Esophagus (tissue), 2 donors: ENCODE measurements around the gene EGR2. TPM values are rescaled to one million over a fixed set of nuclear protein-coding genes. Genes with fewer than 3 reads are reported as not detected.

Experiments used
- H3K27ac ChIP-seq, 2 donors: one replicate each; pipeline ENCODE4 v1.5.1; 2013; ENCODE audit warnings: low read depth in 2 of 2, mild to moderate bottlenecking in 2 of 2, inconsistent platforms in 1 of 2, low read length in 1 of 2, moderate library complexity in 1 of 2
- H3K27me3 ChIP-seq, 2 donors: one replicate each; pipeline ENCODE4 v1.6.1; 2013; ENCODE audit warnings: low read length in 2 of 2, control low read depth in 1 of 2, mild to moderate bottlenecking in 1 of 2; ENCODE audit not compliant: insufficient read depth in 2 of 2, control insufficient read depth in 1 of 2
- H3K36me3 ChIP-seq, 2 donors: one replicate each; pipeline ENCODE4 v1.6.1; 2013; ENCODE audit warnings: low read length in 1 of 2; ENCODE audit not compliant: control insufficient read depth in 2 of 2, insufficient read depth in 2 of 2
- H3K4me1 ChIP-seq, 2 donors: one replicate each; pipeline ENCODE4 v1.6.1; 2013; ENCODE audit warnings: low read length in 1 of 2; ENCODE audit not compliant: control insufficient read depth in 2 of 2, insufficient read depth in 2 of 2
- H3K4me3 ChIP-seq, 2 donors: one replicate each; pipeline ENCODE4 v1.5.1; 2013; ENCODE audit warnings: low read length in 2 of 2, mild to moderate bottlenecking in 2 of 2, low read depth in 1 of 2, moderate library complexity in 1 of 2
- H3K9me3 ChIP-seq, 2 donors: one replicate each; pipeline ENCODE4 v1.6.1; 2013; ENCODE audit warnings: mild to moderate bottlenecking in 2 of 2, low read depth in 1 of 2, low read length in 1 of 2, moderate library complexity in 1 of 2; ENCODE audit not compliant: control insufficient read depth in 2 of 2, insufficient read depth in 1 of 2
- WGBS, 2 donors: extraction: QIAGEN DNeasy Blood & Tissue Kit; methylation state at CpG; one replicate each; pipeline ENCODE4 v1.1.7; 2013; 5-methylcytosine and 5-hydroxymethylcytosine counted together
- polyA plus RNA-seq, 2 donors: library from polyadenylated mRNA; stranded (reverse); fragments of 200-250 nt; gene quantifications; one replicate each; pipeline ENCODE4 v1.2.3, GENCODE V29; 2013
- donor health status: healthy with polysubstance abuse.
- donor health status: Bipolar disorder and iron deficiency.

EGR2 gene
- polyA plus RNA-seq, 2 donors: 0.47 to 0.49 TPM

DNA sequence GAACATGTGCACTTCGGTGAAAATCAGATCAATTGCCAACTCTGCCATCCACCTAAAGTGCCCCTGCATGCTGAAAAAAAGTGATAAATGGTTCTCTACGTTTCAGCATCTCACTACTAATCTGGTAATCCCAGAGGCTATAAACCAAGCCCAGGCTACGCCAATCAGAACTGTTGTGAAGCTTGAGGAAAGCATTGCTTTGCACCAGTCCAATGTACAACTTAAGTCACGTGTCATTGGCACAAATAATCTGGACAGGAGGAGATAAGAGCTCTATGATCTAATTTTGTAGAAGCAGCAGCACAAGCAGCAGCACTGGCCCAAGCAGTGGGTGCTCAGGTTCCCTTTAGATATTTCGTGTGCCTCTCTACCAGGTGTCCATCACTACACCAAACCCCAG lies 4.4 kb upstream of the EGR2 start:
- H3K4me1 ChIP-seq: peaks cover 0 to 10% of the 10 kb centered on the region in 2 donors
- H3K27ac ChIP-seq: no peak overlapping the region
- H3K9me3 ChIP-seq: no peaks in the 10 kb centered on the region
- H3K36me3 ChIP-seq: no peaks in the 10 kb centered on the region
- H3K27me3 ChIP-seq: no peaks in the 10 kb centered on the region
- H3K4me3 ChIP-seq: no peak overlapping the region
- 65 to 74% methylated on average over 5 of the region's 5 CpGs for WGBS, 2 donors

DNA sequence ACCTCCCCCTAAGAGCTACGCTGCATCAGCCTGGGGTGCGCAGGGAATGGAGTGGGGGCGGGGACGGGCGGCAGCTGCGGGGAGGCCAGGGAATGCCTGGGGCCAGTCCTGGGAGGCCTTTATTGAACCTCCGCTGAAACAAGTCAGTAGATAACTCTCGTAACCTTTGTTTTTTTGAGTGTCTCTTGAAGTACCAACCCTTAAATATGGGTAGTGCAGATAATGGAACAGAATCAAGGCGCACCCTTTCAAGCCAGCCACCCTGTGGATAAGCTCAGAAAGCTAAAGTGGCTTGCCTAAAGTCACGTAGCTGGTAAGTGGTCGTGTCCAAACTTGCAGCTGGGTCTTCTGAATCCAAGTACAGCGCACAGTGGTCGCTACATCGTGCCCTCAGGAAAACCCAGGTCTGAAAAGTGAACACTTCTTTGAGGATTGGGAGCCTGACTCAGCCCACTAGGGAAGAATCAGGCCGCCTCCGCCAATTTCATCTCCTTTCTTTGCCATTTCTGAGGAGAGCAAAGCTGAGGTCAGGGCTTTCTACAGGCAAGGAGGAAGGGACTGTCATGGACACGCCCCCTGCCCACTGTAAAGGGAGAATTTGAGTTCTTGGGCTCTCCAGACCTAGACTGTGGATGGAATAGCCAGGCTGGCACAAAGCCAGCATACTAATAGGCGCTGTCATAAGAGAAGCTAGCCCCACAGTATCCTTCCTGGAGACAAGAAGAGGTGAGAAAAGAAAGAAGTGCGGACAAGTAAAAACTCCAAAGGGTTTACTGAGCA lies 3.2 kb upstream of the EGR2 start:
- peaks cover 0 to 4% of the 10 kb centered on the region in 2 donors for H3K27me3 ChIP-seq
- 38 to 40% methylated on average over 19 of the region's 19 CpGs for WGBS, 2 donors
- peak overlapping the region in 1 of 2 donors; percentile 90 for H3K4me3 ChIP-seq
- no peaks in the 10 kb centered on the region for H3K9me3 ChIP-seq
- peaks cover 0 to 11% of the 10 kb centered on the region in 2 donors for H3K4me1 ChIP-seq
- H3K36me3 ChIP-seq: no peaks in the 10 kb centered on the region
- no peak overlapping the region for H3K27ac ChIP-seq

DNA sequence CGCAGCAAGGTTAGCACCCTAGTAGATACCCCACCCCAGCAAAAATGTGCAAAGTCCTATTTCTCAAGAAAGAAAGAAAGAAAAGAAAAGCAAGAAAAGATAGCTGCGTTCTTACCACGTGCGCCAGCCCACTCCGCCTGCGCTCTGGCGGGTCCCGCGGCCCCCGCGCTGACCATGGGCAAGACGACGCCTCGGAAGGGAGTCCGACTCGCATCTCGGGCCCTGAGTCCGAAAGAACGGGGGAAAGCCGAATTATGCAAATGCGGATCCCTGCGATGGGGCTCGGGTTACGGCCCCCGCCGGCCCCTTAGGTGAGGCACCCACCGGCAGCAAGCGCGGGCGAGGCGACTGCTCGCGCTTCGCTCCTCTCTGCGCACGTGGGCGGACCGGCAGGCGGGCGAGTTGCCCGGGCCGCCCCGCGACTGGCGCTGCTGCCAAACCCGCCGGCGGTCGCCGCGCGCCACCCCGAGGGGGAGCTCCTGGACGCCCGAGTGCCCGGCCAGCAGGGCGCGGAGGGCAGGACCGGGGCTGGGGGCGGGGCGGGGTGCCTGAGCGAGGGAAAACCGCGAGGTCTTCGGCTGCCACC lies 2.4 kb upstream of the EGR2 start:
- Histone ChIP-seq H3K4me3 (peak overlapping the region; percentile 26 to 90), H3K36me3 (no peaks in the 10 kb centered on the region), H3K4me1 (peaks cover 0 to 11% of the 10 kb centered on the region in 2 donors), H3K27me3 (peaks cover 0 to 5% of the 10 kb centered on the region in 2 donors), H3K9me3 (peaks cover 0 to 2% of the 10 kb centered on the region in 2 donors), H3K27ac (no peak overlapping the region)
- 3 to 5% methylated on average over 65 of the region's 65 CpGs for WGBS, 2 donors

DNA sequence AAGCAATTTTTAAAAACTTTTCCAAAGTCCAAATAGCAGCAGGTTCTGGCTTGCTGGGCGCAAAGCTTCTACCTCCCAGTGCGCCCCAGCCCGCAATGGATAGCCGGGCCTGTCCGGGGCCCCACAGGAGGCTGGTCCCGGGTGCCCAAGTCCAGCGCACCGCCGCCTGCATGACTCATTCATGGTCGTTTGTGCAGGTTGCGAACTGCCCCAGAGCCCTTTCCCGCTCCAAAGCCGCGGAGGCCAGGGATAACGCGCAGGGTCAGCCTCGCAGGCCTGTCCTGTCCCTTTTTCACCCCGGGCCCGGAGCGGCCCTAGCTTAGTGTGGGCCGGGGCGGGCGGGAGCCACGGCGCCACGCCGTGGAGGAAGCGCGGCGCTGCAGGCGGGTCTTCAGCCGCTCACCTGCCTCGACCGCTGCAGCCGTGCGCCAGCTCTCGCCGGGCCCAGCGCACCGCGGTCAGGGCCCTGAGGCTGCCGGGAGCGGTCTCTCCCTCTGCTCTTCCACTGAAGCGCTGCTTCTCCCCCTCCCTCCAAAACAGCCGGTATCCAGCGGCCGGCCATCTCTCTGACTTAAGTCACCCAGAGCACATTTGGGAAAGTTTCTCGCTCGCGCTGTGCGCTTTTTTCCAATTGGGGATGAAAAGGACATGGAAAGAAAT lies 1.7 kb upstream of the EGR2 start:
- no peaks in the 10 kb centered on the region for H3K36me3 ChIP-seq
- peaks cover 0 to 2% of the 10 kb centered on the region in 2 donors for H3K9me3 ChIP-seq
- peaks cover 0 to 5% of the 10 kb centered on the region in 2 donors for H3K27me3 ChIP-seq
- peaks cover 2 to 11% of the 10 kb centered on the region in 2 donors for H3K4me1 ChIP-seq
- H3K27ac ChIP-seq: no peak overlapping the region
- H3K4me3 ChIP-seq: peak overlapping the region; percentile 89 to 90
- 1 to 2% methylated on average over 36 to 51 of the region's 51 CpGs for WGBS, 2 donors

DNA sequence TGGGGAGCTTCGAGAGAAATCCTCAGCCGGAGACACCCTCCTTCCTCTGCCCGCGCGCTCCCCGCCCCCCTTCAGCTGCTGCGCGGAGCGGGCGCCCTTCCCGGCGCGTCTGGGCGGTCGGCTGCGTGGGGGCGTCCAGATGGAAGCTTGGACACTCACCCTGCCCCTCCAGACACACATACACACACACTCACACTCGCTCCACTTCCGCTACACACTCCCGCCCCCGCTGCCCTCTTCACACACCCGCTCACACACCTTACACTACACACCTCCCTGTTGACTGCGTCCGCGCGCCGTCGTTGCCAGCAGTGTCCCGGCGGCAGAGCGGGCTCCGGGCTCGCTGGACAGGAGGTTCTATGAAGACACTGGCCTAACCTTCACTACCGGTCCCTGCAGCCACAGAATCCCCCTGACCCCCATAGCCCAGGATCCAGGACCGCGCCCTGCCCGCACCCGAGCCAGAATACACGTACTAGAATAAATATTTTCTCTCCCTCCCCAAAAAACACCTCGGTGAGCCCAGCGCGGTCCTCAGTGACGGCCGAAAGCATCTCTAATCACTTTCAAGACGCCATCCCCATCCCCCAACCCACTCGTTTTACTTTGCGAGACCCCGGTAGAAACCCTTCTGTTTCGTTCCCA lies 1.1 kb upstream of the EGR2 start:
- WGBS, 2 donors: 0% methylated on average over 42 to 49 of the region's 49 CpGs
- H3K27ac ChIP-seq: peak overlapping the region; percentile 89
- peaks cover 0 to 2% of the 10 kb centered on the region in 2 donors for H3K9me3 ChIP-seq
- peak overlapping the region; percentile 89 to 90 for H3K4me3 ChIP-seq
- peaks cover 0 to 5% of the 10 kb centered on the region in 2 donors for H3K27me3 ChIP-seq
- peaks cover 2 to 11% of the 10 kb centered on the region in 2 donors for H3K4me1 ChIP-seq
- no peaks in the 10 kb centered on the region for H3K36me3 ChIP-seq

DNA sequence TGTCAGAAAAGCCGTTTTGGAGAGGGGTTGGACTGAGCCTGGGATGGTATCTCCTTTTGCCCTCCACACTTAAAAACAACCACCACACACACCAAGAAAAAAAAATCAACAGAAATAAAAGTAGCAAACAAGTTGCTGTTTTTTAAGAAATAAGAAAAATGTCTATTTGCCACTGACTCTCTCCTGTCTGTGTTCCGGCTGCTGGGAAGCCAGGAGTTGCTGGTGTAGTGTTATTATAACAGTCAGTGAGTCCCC lies 163 bp downstream of the EGR2 start:
- 0 to 2% methylated on average over 2 of the region's 2 CpGs for WGBS, 2 donors
- Histone ChIP-seq H3K9me3 (peaks cover 0 to 2% of the 10 kb centered on the region in 2 donors), H3K4me3 (peak overlapping the region; percentile 89 to 90), H3K27ac (no peak overlapping the region), H3K27me3 (peaks cover 0 to 5% of the 10 kb centered on the region in 2 donors), H3K36me3 (peaks cover 0 to 3% of the 10 kb centered on the region in 2 donors), H3K4me1 (peaks cover 2 to 11% of the 10 kb centered on the region in 2 donors)

DNA sequence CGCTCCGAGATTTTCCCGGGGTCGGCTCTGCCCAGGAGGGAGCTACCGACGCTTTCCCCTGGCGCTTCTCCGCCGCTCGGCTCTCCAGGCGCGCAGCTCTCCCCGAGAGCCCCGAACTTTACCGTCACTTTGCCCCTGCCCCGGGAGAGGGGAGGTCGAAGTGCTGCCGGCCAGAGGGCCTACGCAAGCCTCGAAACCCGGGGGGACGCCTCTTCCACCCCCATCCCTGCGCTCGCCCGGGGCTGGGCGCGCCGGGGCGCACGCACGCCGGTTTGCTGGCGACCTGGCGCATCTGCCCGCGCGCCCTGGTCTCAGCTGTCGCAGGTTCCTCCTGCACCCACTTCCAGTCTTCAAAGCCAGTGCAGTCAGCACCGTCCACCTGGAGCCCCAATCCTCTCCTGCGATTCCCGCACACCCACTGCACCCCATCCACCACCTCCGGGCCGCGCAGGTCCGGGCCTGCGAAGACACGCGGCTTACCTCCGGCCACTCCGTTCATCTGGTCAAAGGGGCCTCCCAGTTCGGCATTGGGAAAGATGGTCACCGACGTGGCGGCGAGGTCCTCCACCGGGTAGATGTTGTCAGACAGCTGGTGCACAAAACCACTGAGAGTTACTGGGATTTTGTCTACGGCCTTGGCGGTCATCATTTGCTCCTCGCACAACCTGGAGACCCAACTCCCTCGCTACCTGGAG lies 638 bp downstream of the EGR2 start:
- Histone ChIP-seq H3K4me1 (peaks cover 2 to 11% of the 10 kb centered on the region in 2 donors), H3K27ac (no peak overlapping the region), H3K36me3 (peaks cover 0 to 3% of the 10 kb centered on the region in 2 donors), H3K27me3 (peaks cover 0 to 5% of the 10 kb centered on the region in 2 donors), H3K9me3 (peaks cover 0 to 2% of the 10 kb centered on the region in 2 donors), H3K4me3 (peak overlapping the region; percentile 34 to 90)
- 1% methylated on average over 57 to 60 of the region's 60 CpGs for WGBS, 2 donors

DNA sequence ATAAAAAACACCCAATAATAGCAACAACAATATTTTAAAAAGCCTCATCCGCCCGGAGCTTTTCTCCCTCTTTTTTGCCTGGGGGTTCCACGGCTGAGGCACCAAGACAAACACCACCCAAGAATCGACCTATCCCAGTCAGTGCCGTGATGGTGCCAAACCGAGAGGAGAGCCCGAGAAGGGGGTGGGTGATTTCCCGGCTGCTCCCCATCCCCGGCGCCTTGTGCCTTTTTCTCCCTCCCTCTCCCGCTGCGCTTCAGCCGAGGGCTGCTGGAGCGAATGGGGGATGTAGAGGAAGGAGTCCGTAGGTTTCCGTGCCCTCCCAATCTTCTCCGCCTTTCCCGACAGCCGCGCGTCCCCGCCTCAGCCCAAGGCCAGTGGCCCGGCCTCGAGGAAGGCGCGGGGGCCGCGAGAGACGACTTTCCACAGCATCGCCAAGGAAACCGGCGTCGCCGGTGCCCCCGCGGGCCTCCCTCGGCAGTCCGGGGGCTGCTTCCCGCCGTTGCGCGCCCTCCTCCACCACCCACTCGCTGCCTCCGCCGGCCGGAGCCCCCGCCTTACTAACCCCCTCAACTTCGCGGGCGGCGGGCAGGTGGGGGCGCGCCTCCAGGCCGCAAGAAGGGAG lies 1.3 kb downstream of the EGR2 start:
- H3K27me3 ChIP-seq: peaks cover 0 to 5% of the 10 kb centered on the region in 2 donors
- no peak overlapping the region for H3K27ac ChIP-seq
- peak overlapping the region; percentile 34 to 90 for H3K4me3 ChIP-seq

More for the DNA sequence above, 1.3 kb downstream of the EGR2 start:
- H3K4me1 ChIP-seq: peaks cover 2 to 11% of the 10 kb centered on the region in 2 donors
- WGBS, 2 donors: 2 to 3% methylated on average over 53 to 54 of the region's 54 CpGs
- H3K9me3 ChIP-seq: peaks cover 0 to 2% of the 10 kb centered on the region in 2 donors
- peaks cover 0 to 3% of the 10 kb centered on the region in 2 donors for H3K36me3 ChIP-seq
